Activated CD8-positive, alpha-beta memory T cell treated with anti-CD3 and anti-CD28 coated beads for 48 hours (primary cell): ENCODE data around the gene MLLT3.
"Not testable (repeated sequence)": the region's sequence is repeated elsewhere in the genome, so short reads cannot be mapped to it uniquely, and the experiment has no call there.

Source experiments
- DNase-seq, 3 experiments: peaks; one replicate each; pipeline ENCODE4 v3.0.0-alpha.2; 2020; ENCODE audit warnings: low read depth in 2 of 3, low spot score in 2 of 3

The MLLT3 gene

GRCh38 chr9:20622330-20623020 lies at the start of gene MLLT3:
Gene MLLT3 (minus strand): TSS chr9:20622499.
- DNase-seq: peak; percentile 76 to 93 (median 77)

GRCh38 chr9:20671635-20672034 lies 49.3 kb upstream of the MLLT3 start:
- no peak for DNase-seq

GRCh38 chr9:20670395-20670794 lies 48.1 kb upstream of the MLLT3 start:
- no peak for DNase-seq

- DNase-seq: no peak
These were observed 42.2 kb upstream of the MLLT3 start for GRCh38 chr9:20664501-20664900.

GRCh38 chr9:20663133-20663532 lies 40.8 kb upstream of the MLLT3 start:
- no peak for DNase-seq

- DNase-seq: no peak
These were observed 39.9 kb upstream of the MLLT3 start for GRCh38 chr9:20662156-20662555.

- no peak for DNase-seq
These were observed 37.2 kb upstream of the MLLT3 start for GRCh38 chr9:20659474-20659967.

GRCh38 chr9:20658677-20659473 lies 36.6 kb upstream of the MLLT3 start:
- DNase-seq: no peak

GRCh38 chr9:20658246-20658667 lies 36.0 kb upstream of the MLLT3 start:
- DNase-seq: not testable (repeated sequence)

- no peak for DNase-seq
These were observed 29.6 kb upstream of the MLLT3 start for GRCh38 chr9:20651939-20652338.

GRCh38 chr9:20650750-20651299 lies 28.5 kb upstream of the MLLT3 start:
- no peak for DNase-seq

- no peak for DNase-seq
These were observed 28.0 kb upstream of the MLLT3 start for GRCh38 chr9:20650313-20650712.

GRCh38 chr9:20649381-20649780 lies 27.1 kb upstream of the MLLT3 start:
- no peak for DNase-seq

GRCh38 chr9:20646656-20647055 lies 24.4 kb upstream of the MLLT3 start:
- DNase-seq: no peak

GRCh38 chr9:20643660-20644059 lies 21.4 kb upstream of the MLLT3 start:
- no peak for DNase-seq

- DNase-seq: no peak
These were observed 19.7 kb upstream of the MLLT3 start for GRCh38 chr9:20642045-20642444.

- DNase-seq: peak; percentile 38 to 47 (median 44)
These were observed 18.3 kb upstream of the MLLT3 start for GRCh38 chr9:20640331-20641187.

GRCh38 chr9:20636888-20637440 lies 14.7 kb upstream of the MLLT3 start:
- DNase-seq: no peak

- DNase-seq: no peak
These were observed 12.6 kb upstream of the MLLT3 start for GRCh38 chr9:20634895-20635294.

- no peak for DNase-seq
These were observed 10.4 kb upstream of the MLLT3 start for GRCh38 chr9:20632705-20633104.
